GM03348 (cell line): Measurements from ENCODE around the gene ARRB1.
"Not testable (repeated sequence)": the region's sequence is repeated elsewhere in the genome, so short reads cannot be mapped to it uniquely, and the experiment has no call there.

ENCODE experiments used
- DNase-seq: peaks from one replicate; pipeline ENCODE4 v3.0.0; 2012; ENCODE audit warnings: low spot score

Gene ARRB1

DNA sequence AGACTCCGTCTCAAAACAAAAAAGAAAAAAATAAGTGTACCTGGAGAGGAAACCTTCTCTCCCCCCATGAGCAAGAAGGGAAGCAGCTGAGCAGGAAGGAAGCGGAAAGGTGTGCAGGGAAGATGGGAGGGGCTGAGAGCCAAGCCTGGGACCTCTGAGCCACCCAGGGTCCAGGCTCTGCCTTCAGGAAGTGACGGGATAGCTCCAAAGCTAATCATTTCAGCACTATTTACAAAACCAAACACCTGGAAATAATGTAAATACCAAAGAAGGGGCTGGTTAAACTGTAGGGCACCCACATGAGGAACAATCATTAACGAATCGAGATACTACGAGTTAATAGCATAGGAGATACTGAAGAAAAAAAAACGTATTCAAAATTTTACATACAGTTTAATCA is 27.9 kb downstream of the ARRB1 start:
- DNase-seq: no peak

- no peak for DNase-seq
These were observed 30.8 kb downstream of the ARRB1 start for GRCh38 chr11:75320643-75321042.

DNA sequence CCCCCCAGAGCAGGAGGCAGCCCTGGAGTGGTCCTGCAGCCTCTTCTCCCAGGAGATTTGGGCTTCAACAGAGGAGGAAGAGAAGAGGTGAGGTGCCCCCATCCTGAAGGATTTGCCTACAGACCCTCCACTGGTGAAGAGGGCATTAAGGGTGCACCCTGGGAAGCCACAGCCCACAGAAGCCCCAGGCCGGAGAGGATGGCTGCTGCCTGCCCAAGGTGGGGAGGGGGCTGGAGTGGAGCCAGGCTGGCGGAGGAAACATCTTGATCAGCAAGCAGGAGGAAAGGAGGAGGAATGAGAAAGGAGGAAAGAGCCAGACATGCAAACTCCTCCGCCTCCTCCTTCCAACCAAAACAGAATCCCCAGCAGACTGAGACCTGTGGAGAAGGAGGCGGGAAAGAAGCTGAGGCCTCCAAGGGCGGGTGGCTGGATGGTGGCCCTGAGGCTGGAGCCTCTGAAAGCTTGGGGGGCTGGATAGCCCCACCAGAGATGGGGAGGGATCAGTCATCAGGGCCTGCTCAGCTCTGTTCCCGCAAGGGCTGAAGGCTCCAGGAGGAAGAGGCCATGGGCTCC is 31.3 kb downstream of the ARRB1 start:
- no peak for DNase-seq

DNA sequence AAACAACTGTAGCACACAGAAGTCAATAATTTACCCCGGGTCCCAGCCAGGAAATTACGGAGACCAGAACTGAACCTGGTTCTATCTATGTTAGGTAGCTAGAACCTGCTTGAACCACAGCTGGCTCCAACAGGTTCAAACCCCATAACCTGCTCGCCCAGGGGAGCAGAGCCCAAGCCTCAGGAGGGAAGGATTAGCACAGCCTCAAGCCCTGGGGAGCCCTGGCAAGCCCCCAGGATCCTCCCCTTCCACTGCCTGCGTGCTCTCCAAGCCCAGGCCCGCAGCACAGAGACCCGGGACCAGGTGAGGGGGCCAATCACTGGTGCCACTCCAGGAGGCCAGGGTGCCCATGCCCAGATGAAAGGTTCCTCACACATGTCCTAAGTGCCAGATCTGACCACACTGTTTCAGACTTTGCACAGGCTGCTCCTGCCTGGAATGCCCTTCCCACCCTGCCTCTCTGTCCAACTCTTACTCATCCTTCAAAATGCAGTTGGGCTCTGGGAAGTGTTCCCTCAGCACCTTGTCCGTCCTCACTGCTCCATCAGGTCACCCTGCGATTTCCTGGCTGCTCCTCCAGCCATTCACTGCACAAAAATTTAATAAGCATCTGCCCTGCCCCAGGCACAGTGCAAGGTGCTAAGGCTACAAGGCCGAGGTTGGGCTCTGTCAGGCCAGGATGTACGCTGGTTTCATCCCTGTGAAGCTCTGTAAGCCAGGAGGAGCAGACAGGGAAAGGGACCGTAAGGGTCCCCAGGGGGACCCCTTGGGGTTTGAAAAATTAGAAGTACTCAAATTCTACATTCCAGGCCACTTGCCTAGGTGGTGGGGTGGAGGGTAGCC is 32.2 kb downstream of the ARRB1 start:
- peak; percentile 30 for DNase-seq

- no peak for DNase-seq
These were observed 33.9 kb downstream of the ARRB1 start for GRCh38 chr11:75317446-75318122.

GRCh38 chr11:75315439-75315805 is 36.0 kb downstream of the ARRB1 start:
- no peak for DNase-seq

GRCh38 chr11:75314771-75315438 is 36.6 kb downstream of the ARRB1 start:
- DNase-seq: no peak

DNA sequence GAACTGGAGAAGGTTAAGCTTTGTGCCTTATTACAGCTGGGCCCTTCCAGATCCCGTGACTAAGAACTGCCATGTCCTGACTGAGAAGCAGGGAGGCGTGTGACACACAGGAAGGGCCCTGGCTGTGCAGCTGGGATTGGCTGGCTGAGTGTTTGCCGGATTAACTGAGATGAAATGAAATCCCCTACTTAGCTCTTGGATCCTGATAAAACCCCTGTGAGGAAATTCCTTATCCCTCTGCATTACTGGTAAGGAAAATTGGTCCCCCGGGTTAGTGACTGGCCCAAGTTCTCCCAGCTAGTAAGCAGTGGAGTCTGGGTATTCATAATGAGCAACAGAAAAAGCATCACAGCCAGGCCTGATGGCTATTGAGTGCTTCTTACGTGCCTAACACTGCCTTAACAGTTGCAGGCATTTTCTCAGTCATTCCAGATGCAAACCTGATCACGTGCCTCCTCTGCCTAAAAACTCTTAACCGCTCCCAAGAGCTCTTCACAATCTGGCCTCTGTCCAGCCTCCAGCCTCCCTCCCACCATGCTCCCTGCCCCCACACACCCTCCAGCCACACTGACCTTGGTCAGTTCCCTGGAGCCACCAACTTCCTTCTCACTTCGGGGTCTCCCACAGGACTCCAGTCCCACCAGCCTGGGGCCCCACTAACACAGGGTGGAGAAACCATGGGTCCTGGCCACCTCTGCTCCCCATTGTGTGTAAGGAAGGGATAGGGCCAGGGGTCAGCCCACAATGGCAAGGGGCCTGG is 37.8 kb downstream of the ARRB1 start:
- DNase-seq: peak; percentile 66

DNA sequence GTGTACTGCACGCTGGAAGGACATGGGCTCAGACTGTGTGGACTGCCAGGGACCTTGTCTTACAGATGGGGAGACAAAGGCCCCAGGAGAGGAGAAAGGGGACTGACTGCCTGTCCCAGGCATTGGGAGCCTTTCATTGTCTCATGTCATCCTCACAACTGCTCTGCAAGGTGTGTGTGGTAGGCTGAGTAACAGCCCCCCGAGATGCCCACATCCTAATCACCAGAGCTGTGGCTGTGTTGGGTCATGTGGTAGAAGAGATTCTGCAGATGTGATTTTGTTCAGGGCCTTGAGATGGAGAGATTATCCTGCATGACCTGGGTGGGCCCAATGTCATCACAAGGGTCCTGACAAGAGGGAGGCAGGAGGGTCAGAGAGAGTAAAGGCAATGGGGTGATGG is 39.1 kb downstream of the ARRB1 start:
- no peak for DNase-seq

DNA sequence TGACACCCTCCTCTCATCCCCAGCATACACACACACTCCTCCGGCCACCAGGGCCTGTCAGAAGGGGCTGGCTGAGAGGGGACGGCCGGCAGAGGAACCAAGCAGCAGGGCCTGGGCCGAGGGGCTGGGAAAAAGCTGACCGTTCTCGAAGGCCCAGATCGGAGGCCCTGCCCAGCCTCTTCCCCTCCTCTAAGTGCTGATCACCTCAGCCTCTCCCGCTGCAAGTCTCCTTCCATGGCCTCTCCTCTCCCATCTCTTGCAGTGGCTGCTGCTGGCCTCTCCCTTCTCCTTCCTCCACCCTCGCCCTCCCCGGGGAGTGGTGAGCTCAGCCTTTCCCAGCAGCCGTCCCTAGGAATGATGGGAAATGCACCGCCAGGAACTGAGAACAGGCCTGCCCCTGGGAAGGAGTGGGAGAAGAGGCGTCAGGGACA is 39.6 kb downstream of the ARRB1 start:
- DNase-seq: peak; percentile 86

DNA sequence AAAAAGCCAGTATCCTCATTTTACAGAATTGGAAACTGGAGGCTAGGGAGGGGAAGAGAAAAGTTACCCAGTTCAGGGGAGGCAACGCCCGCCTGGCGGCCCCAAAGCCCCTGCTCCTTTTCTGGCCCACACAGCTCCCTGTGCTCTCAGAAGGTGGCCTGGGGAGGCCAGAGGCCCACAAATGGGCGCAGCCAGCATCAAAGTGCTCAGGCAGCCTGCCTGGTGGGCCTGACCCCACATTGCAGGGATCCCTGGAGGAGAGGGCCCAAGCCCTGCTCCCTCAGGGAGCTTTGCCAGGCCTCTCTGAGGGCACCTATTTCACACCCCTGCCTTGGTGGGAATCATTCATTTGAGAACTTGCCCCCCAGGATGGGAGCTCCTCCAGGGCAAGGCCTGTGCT is 42.5 kb downstream of the ARRB1 start:
- no peak for DNase-seq

DNA sequence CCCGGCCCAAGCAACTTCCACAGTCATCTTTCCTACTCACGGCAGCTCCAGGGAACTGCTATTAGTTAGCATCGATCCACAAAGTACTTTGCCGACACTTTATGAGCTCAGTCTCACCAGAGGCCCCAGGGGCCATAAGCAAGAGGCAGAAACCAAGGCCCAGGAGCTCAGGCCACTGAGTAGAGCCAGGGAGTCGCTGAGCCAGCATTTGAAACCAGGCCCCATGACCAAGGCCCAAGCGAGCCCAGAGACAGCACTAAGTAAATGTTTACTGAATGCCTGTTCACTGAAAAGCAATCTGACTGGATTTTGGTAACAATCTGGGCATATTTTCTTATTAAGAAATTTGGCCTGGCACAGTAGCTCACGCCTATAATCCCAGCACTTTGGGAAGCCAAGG is 43.3 kb downstream of the ARRB1 start:
- DNase-seq: no peak

DNA sequence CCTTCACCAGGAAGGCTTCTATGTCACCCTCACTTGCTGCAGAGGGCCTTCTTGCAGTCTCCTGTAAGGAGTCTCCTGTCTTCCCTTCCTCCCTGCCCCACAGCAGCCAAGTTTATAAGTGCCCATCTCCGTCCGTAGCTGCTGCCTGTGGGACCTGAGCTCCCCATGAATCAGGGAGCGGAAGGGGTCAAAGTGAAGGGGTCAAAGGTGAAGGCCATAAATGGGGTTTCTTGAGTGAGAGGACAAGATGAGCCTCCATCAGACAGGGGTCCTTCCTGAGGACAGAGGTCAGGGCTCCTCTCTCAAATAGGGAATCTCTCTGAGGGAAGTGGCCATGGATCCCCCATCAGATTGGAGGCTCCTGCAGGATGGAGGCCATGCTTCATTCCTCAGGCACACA is 44.4 kb downstream of the ARRB1 start:
- DNase-seq: no peak

DNA sequence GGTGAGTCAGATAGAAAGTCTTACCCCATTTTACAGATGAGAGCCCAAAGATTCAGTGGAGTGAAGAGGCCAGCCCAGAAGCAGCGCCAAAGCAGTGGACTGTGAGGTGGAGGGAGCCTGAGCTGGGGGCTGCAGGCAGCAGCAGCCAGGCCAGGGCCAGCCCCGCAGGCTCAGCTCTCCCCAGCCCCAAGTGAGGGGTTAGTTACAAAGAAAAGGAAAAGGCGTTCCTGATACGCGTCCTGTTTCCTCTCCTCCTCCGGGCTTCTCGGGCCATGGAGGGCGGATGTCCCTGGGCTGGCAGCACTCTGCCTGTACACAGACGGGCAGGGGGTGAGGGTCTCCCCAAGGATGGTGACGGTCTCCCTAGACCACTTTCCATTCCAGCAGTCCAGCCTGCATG is 44.9 kb downstream of the ARRB1 start:
- DNase-seq: no peak

DNA sequence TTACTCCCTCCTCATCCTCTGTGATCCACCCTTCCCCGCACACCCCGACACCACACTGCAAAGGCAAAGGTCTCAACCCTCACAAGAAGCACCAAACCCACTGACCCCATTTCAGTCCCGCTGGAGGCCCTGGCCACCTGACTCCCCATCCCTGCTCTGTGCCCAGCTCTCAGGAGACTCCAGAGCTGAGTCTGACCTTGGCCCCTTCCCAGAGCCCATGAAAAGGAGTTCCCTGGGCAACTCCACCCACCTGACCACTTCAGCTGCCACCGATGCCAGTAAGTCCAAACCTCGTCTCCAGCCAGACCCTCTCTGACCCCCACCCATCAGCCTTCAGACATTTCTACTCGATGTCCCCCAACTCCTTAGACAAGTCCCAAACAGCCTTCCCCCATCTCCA is 45.5 kb downstream of the ARRB1 start:
- no peak for DNase-seq

DNA sequence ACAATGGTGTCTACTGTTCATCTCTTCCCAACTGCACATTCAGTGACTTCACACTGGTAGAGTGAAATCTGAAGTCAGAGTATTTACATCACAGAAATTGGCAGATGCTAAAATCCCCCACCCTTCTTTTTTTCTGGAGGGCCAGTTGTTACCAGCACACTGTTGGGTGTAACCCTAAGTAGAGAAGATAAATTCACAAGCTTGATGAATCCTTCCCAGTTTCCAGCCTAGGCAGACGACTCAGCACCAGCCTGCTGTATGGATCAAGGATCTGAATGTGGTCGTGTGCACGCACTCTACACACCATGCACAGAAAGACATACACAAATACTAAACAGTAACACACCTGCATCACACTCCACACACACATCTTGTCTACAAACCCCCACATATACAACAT is 46.0 kb downstream of the ARRB1 start:
- DNase-seq: no peak

DNA sequence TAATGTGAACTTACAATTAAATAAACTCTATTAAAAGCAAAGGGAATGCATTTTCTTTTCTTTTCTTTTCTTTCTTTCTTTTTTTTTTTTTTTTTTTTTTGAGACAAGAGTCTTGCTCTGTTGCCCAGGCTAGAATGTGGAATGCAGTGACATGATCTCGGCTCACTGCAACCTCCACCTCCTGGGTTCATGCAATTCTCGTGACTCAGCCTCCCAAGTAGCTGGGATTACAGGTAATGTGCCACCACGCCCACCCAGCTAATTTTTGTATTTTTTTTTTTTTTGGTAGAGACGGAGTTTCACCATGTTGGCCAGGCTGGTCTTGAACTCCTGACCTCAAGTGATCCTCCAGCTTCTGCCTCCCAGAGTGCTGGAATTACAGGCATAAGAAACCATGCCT is 46.5 kb downstream of the ARRB1 start:
- DNase-seq: not testable (repeated sequence)

GRCh38 chr11:75303544-75304224 is 47.8 kb downstream of the ARRB1 start:
- DNase-seq: no peak

DNA sequence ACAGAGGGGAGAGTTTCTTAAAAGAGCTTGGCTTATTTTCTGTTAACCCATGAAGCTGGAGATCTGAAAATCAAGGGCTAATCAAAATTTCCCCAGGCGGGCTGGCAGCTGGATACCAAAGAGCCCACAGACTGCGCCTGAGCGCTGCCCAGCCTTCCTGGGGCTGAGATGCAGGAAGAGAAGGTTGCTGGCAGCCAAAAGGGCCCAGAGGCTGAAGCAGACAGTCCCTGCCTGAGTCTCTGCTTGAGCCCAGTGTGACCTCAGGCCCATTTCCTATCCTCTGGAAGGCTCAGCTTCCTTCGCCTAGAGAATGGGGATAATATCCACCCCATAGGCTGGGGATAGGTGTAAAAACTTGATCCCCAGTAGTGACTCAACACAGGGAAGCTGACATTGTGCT is 49.1 kb downstream of the ARRB1 start:
- no peak for DNase-seq

GRCh38 chr11:75301601-75302345 is 49.7 kb downstream of the ARRB1 start:
- no peak for DNase-seq

GRCh38 chr11:75301131-75301530 is 50.3 kb downstream of the ARRB1 start:
- no peak for DNase-seq
